Activated effector memory CD4-positive, alpha-beta T cell treated with anti-CD3 and anti-CD28 coated beads, Interleukin-2, amount 50 U/mL, for 16 hours (primary cell): ENCODE results near the gene SLC37A1.
A peak's percentile ranks its signal among the peaks of the same experiment; 100 is the strongest.

Experiments used
- DNase-seq: peaks from one replicate; pipeline ENCODE4 v3.0.0-alpha.2; 2020

Gene SLC37A1

GRCh38 chr21:42508371-42508770 lies 5.3 kb upstream of the SLC37A1 start:
- DNase-seq, result no peak

- no peak for DNase-seq
Observed at GRCh38 chr21:42509244-42509643, 4.4 kb upstream of the SLC37A1 start.

DNA sequence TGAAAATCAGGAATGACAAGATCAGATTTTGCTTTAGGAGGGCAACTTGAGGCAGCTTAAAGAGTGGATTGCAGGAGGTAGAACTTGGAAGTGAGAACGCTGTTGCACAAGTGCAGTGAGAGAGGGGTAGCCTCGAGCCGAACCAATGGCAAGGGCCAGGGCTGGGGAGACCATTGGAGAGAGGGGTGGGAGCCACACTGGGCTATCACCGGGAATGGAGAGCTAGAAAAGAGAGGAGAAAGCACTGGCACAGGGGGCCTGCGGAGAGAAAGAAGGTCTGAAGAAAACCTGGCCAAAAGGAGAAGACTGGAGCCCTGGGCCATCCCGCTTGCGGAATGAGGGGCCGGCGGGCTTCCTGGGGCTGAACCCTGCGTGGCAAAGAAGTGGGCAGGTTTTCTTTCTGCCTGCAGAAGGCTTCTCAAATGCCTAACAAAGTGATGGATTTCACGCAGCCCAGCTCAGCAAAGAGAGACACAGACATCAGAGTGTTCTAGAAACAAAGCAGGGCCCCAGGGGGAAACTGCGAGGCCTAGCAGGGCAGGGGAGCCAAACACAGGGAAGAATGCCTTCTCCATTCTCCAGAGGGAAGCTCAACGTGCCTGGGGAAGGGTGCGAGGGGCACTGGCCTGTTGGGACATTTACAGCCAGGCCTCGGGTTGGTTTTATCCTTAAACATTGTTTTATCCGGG lies 1.2 kb upstream of the SLC37A1 start:
- DNase-seq, result no peak

GRCh38 chr21:42513985-42514882 lies 582 bp downstream of the SLC37A1 start:
- DNase-seq, result peak; percentile 88

DNA sequence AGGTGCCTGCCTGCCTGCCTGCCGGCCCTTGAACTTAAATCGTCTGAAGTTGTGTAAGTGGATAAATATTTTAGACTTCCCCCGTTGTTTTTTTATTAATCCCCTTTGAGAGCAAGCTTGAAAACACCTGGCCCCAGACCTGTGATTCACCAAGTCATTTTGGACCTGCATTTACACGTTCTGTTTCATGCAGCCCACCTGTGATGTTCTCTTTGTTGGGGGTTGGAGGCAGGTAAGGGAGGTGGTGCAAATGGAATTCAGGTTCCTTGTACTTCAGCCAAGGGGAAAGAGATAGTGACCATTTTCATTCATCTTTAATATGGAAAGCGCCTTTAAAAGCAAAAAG lies 1.2 kb downstream of the SLC37A1 start:
- no peak for DNase-seq

- peak; percentile 50 for DNase-seq
Observed at GRCh38 chr21:42515708-42516502, 2.3 kb downstream of the SLC37A1 start.

DNA sequence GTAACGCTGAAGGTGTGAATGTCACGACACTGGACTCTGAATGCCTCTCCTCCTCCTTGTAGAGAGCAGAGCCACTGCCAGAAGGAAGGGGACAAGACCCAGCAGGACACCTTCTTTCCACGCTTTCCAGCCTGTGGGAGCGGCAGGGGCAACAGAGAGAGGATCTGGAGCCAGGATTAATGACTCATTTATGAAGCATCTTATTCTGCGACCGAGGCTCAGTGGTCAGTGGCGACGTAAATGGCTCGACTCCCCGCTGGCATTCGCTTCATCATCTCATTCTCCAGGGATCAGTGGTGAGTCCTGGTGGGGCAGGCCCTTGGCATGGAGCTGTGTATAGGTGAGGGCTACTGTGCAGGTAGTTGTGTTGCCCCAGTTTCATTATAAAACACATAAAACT lies 4.6 kb downstream of the SLC37A1 start:
- DNase-seq, result peak; percentile 36

GRCh38 chr21:42518626-42519025 lies 5.0 kb downstream of the SLC37A1 start:
- DNase-seq, result peak; percentile 4

- peak; percentile 33 for DNase-seq
Observed at GRCh38 chr21:42520628-42521253, 7.1 kb downstream of the SLC37A1 start.

DNA sequence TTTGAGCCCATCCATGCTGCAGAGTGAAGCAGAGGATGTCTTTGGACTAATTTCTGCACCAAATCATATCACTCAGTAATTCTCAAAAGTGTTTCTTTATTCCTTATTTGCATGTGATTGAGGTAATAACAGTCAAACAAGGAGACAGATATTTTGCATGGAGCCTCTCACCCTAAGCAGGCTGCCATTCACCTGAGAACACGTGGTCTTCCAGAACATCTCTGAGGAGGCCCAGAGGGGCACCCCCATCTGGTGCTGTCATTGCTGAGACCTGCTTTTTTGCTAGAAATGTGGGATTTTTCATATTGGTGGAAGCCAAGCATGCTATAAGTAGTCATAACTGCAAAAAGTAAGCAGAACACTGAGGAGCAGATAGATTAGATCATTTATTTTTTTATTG lies 7.7 kb downstream of the SLC37A1 start:
- peak; percentile 12 for DNase-seq

GRCh38 chr21:42521805-42522204 lies 8.2 kb downstream of the SLC37A1 start:
- peak; percentile 19 for DNase-seq

DNA sequence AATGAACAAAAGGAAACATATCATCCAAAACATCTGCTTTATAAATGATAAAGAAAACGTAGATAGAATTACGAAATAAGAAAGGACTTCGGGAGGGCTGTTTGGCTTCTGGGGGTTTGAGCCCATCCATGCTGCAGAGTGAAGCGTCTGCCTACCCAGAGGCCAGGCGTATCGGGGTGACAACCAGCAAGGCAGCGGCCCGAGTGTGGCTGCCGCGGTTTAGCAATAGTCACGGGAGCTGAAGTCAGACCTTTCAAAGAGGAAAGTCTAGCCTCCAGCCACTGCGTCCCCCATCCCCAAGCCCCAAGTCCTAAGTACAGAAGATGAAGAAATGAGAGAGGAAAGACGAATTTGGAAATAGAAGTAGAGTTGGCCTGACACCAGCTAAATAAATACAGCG lies 8.6 kb downstream of the SLC37A1 start:
- peak; percentile 46 for DNase-seq

- peak; percentile 56 for DNase-seq
Observed at GRCh38 chr21:42522771-42523170, 9.1 kb downstream of the SLC37A1 start.

- peak; percentile 51 for DNase-seq
Observed at GRCh38 chr21:42523211-42523610, 9.6 kb downstream of the SLC37A1 start.

GRCh38 chr21:42523941-42524340 lies 10.3 kb downstream of the SLC37A1 start:
- no peak for DNase-seq

DNA sequence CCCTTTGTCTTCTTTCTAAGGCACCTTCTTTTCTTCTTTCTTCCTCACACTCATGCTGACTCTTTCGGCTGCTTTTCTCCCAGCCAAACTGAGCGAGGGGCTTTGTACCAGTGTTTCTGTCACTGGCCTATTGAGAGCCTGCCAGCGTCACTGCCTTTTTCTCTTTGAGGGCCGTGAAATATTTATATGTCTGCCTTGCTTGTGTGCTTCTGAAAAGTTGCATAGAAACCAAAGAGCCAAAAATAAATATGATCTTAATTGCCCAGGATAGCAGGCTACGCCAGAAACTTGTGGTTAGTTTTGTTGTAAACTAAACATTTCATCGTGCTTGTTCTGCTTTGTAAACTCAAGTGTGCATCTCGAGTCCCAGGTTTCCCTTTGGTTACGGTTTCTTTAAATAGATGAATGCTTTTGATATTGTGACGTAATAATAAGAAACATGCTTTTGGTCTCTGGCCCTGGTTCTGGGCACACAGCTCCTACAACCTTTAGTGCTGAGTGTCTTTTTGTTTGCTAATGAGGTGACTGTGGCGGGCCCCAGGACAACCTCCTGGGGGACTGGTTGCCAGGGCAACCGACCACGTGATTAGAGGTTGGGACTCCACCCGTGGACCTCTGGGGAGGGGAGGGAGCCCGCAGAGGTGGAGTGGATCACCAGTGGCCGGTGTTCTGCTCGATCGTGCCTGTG lies 10.8 kb downstream of the SLC37A1 start:
- peak; percentile 61 for DNase-seq

DNA sequence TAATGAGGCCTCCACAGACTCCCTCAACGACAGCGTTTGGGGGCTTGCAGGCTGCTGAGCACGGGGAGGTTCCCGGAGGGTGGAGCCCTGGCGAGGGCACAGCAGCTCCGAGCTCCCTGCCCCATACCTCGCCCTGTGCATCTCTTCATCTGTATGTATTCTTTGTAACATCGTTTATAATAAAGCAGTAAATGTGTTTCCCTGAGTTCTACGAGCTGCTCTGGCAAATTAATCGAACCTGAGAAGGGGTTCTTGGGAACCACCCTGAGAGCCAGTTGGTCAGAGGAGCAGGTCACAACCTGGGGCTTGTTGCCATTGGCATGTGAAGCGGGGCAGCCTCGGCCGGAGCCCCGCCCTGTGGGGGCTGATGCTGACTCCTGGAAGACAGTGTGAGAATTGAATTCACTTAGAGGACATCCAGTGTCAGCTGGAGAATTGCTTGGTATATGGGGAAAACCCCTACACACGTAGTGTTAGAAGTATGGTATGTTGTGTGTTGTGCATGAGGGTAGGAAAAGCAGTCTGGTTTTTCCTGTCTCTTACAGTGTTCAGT lies 11.5 kb downstream of the SLC37A1 start:
- DNase-seq, result peak; percentile 62

GRCh38 chr21:42525676-42526378 lies 12.2 kb downstream of the SLC37A1 start:
- DNase-seq, result peak; percentile 5

- peak; percentile 24 for DNase-seq
Observed at GRCh38 chr21:42526379-42526727, 12.7 kb downstream of the SLC37A1 start.

DNA sequence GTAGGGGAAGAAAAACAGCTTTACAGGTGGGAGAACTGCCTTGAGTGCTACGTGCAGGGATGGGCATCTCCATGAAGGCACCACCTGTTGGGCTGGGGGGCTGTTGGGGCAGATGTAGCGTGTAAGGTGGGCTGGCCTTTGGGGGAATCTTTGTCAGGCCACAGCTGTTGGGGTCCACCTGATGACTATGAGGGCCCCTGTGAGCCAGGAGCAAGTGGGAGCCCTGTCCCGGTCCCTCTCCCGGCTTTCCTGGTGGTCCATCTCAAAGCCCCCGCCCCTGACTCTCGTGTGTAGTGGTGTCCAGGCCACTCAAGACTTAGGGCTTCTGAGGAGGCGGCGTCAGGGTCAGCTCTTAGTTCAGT lies 13.5 kb downstream of the SLC37A1 start:
- peak; percentile 62 for DNase-seq

DNA sequence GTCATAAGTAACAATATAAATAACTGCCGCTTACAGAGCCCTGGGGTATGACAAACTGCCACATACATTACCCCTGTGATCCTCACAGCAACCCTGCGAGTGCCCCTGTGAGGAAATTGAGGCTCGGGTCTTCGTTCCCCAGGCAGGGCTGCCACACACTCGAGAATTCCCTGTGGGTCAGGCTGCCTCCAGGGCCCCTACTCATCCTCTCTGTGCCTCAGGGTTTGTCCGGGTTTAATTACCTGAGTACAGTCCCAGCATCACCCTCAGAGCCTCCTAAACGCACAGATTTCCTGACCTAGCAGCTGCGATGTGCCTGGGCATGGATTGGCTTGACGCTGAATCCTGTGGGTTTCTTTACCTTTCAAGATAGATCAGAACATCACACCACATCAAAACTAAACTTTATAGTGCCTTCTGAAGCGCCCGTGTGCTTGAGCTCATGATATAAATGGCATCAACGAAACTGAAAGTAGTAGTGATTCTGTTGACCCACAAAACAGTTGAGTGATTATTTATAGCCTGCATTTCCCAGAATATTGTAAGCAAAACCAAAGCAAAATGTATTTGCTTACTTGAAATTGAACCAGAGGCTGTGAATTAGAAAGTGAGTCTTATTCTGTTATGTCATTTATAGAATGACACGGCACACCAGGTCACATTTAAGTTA lies 14.0 kb downstream of the SLC37A1 start:
- DNase-seq, result peak; percentile 79
